Hepatocyte (in vitro differentiated cells): Measurements from ENCODE around the gene SSTR3. TPM values are rescaled to one million over a fixed set of nuclear protein-coding genes. Genes with fewer than 3 reads are reported as not detected.

Experiments
- DNase-seq: peaks from one replicate; pipeline ENCODE4 v3.0.0-alpha.2; 2016; ENCODE audit warnings: low spot score
- H2AFZ ChIP-seq: fragments of 200-600 bp; sonication (generic); 2 replicates; pipeline ENCODE4 v1.6.0; 2016; ENCODE audit warnings: antibody characterized with exemption, mild to moderate bottlenecking
- H3K27ac ChIP-seq: fragments of 200-600 bp; sonication (generic); 2 replicates; pipeline ENCODE4 v1.5.1; 2016; ENCODE audit warnings: mild to moderate bottlenecking
- H3K27me3 ChIP-seq: fragments of 200-600 bp; sonication (generic); 2 replicates; pipeline ENCODE4 v1.6.1; 2016
- H3K36me3 ChIP-seq: fragments of 200-600 bp; sonication (generic); replicated peaks from 2 replicates; pipeline ENCODE4 v1.5.1; 2016; ENCODE audit warnings: low read depth; ENCODE audit not compliant: insufficient read depth
- H3K4me1 ChIP-seq: fragments of 200-600 bp; sonication (generic); 2 replicates; pipeline ENCODE4 v1.5.1; 2016; ENCODE audit warnings: mild to moderate bottlenecking, moderate library complexity; ENCODE audit not compliant: insufficient read depth
- H3K4me2 ChIP-seq: fragments of 200-600 bp; sonication (generic); 2 replicates; pipeline ENCODE4 v1.6.0; 2016
- H3K4me3 ChIP-seq: fragments of 200-600 bp; sonication (generic); 2 replicates; pipeline ENCODE4 v1.5.1; 2016; ENCODE audit warnings: mild to moderate bottlenecking
- H3K79me2 ChIP-seq: fragments of 200-600 bp; sonication (generic); 2 replicates; pipeline ENCODE4 v1.6.0; 2017; ENCODE audit warnings: mild to moderate bottlenecking
- H3K9me2 ChIP-seq: fragments of 200-600 bp; sonication (generic); replicated peaks from 2 replicates; pipeline ENCODE4 v1.6.0; 2017; ENCODE audit warnings: mild to moderate bottlenecking; ENCODE audit not compliant: insufficient read depth
- H3K9me3 ChIP-seq: fragments of 200-600 bp; sonication (generic); 2 replicates; pipeline ENCODE4 v1.5.1; 2016; ENCODE audit warnings: low read depth, mild to moderate bottlenecking
- H4K20me1 ChIP-seq: fragments of 200-600 bp; sonication (generic); 2 replicates; pipeline ENCODE4 v1.6.0; 2016; ENCODE audit warnings: mild to moderate bottlenecking; ENCODE audit not compliant: insufficient read depth, poor library complexity, severe bottlenecking
- CTCF ChIP-seq: fragments of 200-600 bp; sonication (generic); IDR thresholded peaks from 2 replicates; pipeline ENCODE4 v1.5.1; 2016; ENCODE audit warnings: antibody characterized with exemption, mild to moderate bottlenecking; ENCODE audit not compliant: poor library complexity
- EZH2 ChIP-seq: fragments of 200-600 bp; sonication (generic); IDR thresholded peaks from 2 replicates; pipeline ENCODE4 v1.6.1; 2016; ENCODE audit warnings: antibody characterized with exemption, mild to moderate bottlenecking, borderline replicate concordance
- EZH2phosphoT487 ChIP-seq: fragments of 200-600 bp; sonication (generic); IDR thresholded peaks from one replicate; pipeline ENCODE4 v1.6.1; 2018; ENCODE audit warnings: antibody characterized with exemption, mild to moderate bottlenecking, low read depth, moderate library complexity; ENCODE audit not compliant: unreplicated experiment, severe bottlenecking
- WGBS: methylation state at CpG from one replicate; pipeline ENCODE4 v1.1.6; 2016; ENCODE audit warnings: low lambda C conversion rate; ENCODE audit errors: missing lambda C conversion rate; 5-methylcytosine and 5-hydroxymethylcytosine counted together
- polyA plus RNA-seq: library from polyadenylated mRNA; unstranded; fragments of >200 nt; fragmentation: Nextera tagmentation; extraction: Ambion mirVana; gene quantifications from 2 replicates; pipeline ENCODE4 v1.2.1, GENCODE V29; 2016
- total RNA-seq: library from RNA; depleted of rRNA; stranded (reverse); fragments of >200 nt; gene quantifications from 2 replicates; pipeline ENCODE4 v1.2.3, GENCODE V29; 2014

SSTR3 gene
- total and polyA plus RNA-seq, 2 experiments from 2014 or later: 0.47 to 2.8 TPM

- Histone ChIP-seq H3K4me3 (no peak overlapping the region), H3K79me2 (no peaks in the 10 kb centered on the region), H3K9me3 (no peaks in the 10 kb centered on the region), H3K4me2 (no peak overlapping the region), H3K27ac (no peak overlapping the region), H3K4me1 (peaks cover 32% of the 10 kb centered on the region), H2AFZ (no peak overlapping the region), H3K36me3 (no peaks in the 10 kb centered on the region), H3K27me3 (no peaks in the 10 kb centered on the region), H4K20me1 (no peaks in the 10 kb centered on the region), H3K9me2 (no peaks in the 10 kb centered on the region)
- TF ChIP-seq EZH2phosphoT487 (no peak), EZH2 (no peak), CTCF (no peak)
- no peak for DNase-seq
- 85% methylated on average over 7 of the region's 7 CpGs for WGBS
These were observed 4.3 kb downstream of the SSTR3 start for GRCh38 chr22:37207981-37208380.

- Histone ChIP-seq H3K9me2 (no peaks in the 10 kb centered on the region), H3K79me2 (no peaks in the 10 kb centered on the region), H3K4me1 (peaks cover 23% of the 10 kb centered on the region), H3K4me2 (no peak overlapping the region), H3K27me3 (no peaks in the 10 kb centered on the region), H3K9me3 (no peaks in the 10 kb centered on the region), H3K4me3 (no peak overlapping the region), H3K27ac (no peak overlapping the region), H2AFZ (no peak overlapping the region), H4K20me1 (no peaks in the 10 kb centered on the region), H3K36me3 (no peaks in the 10 kb centered on the region)
- TF ChIP-seq EZH2phosphoT487 (no peak), CTCF (no peak), EZH2 (no peak)
- 97% methylated on average over 58 of the region's 71 CpGs for WGBS
- DNase-seq: no peak
These were observed 5.1 kb downstream of the SSTR3 start for GRCh38 chr22:37206841-37207821.

GRCh38 chr22:37206118-37206840 is 6.0 kb downstream of the SSTR3 start:
- no peaks in the 10 kb centered on the region for H3K27me3 ChIP-seq
- no peak for TF ChIP-seq EZH2phosphoT487
- TF ChIP-seq CTCF: no peak
- TF ChIP-seq EZH2: no peak
- H3K27ac ChIP-seq: no peak overlapping the region
- H2AFZ ChIP-seq: no peak overlapping the region
- DNase-seq: no peak
- H3K9me2 ChIP-seq: no peaks in the 10 kb centered on the region
- H3K4me2 ChIP-seq: no peak overlapping the region
- no peaks in the 10 kb centered on the region for H4K20me1 ChIP-seq
- peaks cover 14% of the 10 kb centered on the region for H3K4me1 ChIP-seq
- 95% methylated on average over 13 of the region's 16 CpGs for WGBS
- H3K36me3 ChIP-seq: no peaks in the 10 kb centered on the region
- H3K79me2 ChIP-seq: no peaks in the 10 kb centered on the region
- H3K9me3 ChIP-seq: no peaks in the 10 kb centered on the region
- no peak overlapping the region for H3K4me3 ChIP-seq
